OCI-LY3 (cell line): Measurements from ENCODE around the gene BRD4.

Experiments
- H2AFZ ChIP-seq: fragments of 200-600, 300-600 bp; shearing (Covaris generic); 2 replicates; pipeline ENCODE4 v1.6.0; 2014; ENCODE audit warnings: antibody characterized with exemption, low read depth, low read length
- H3K27ac ChIP-seq: fragments of 200-600, 300-600 bp; sonication (generic); 2 replicates; pipeline ENCODE4 v1.5.1; 2014; ENCODE audit warnings: mild to moderate bottlenecking, low read length, moderate library complexity, mixed read lengths
- H3K27me3 ChIP-seq: fragments of 200-600, 300-600 bp; sonication (generic); 2 replicates; pipeline ENCODE4 v1.6.1; 2014; ENCODE audit warnings: low read depth, low read length, mixed read lengths
- H3K36me3 ChIP-seq: fragments of 200-600, 300-600 bp; sonication (generic); replicated peaks from 2 replicates; pipeline ENCODE3; 2014; ENCODE audit warnings: low read depth, low read length, mixed read lengths
- H3K4me1 ChIP-seq: fragments of 300-600, 200-600 bp; sonication (generic); 2 replicates; pipeline ENCODE4 v1.6.1; 2014; ENCODE audit warnings: low read length, mixed read lengths
- H3K4me2 ChIP-seq: fragments of 200-600, 300-600 bp; sonication (generic); 2 replicates; pipeline ENCODE4 v1.6.1; 2014; ENCODE audit warnings: low read length, mixed read lengths
- H3K4me3 ChIP-seq: fragments of 300-600, 200-600 bp; sonication (generic); 2 replicates; pipeline ENCODE4 v1.5.1; 2014; ENCODE audit warnings: antibody characterized with exemption, mild to moderate bottlenecking, low read length, moderate library complexity
- H3K79me2 ChIP-seq: fragments of 300-600, 200-600 bp; shearing (Covaris generic); 2 replicates; pipeline ENCODE4 v1.6.1; 2014; ENCODE audit warnings: mild to moderate bottlenecking, low read length, mixed read lengths
- H3K9ac ChIP-seq: fragments of 300-600, 200-600 bp; shearing (Covaris generic); 2 replicates; pipeline ENCODE4 v1.6.0; 2014; ENCODE audit warnings: mild to moderate bottlenecking, low read length, moderate library complexity
- H3K9me3 ChIP-seq: fragments of 200-600, 300-600 bp; shearing (Covaris generic); 2 replicates; pipeline ENCODE4 v1.6.1; 2014; ENCODE audit warnings: low read length, mixed read lengths; ENCODE audit not compliant: insufficient read depth
- H4K20me1 ChIP-seq: fragments of 200-600, 300-600 bp; sonication (generic); 2 replicates; pipeline ENCODE4 v1.6.1; 2016; ENCODE audit warnings: low read length, mixed read lengths; ENCODE audit not compliant: insufficient read depth
- CTCF ChIP-seq: fragments of 200-600, 300-600 bp; sonication (generic); IDR thresholded peaks from 2 replicates; pipeline ENCODE4 v1.5.1; 2014; ENCODE audit warnings: antibody characterized with exemption, low read length, low read depth
- EZH2phosphoT487 ChIP-seq: fragments of 200-600 bp; shearing (Covaris generic); IDR thresholded peaks from 2 replicates; pipeline ENCODE4 v1.6.1; 2018; ENCODE audit warnings: antibody characterized with exemption, mixed run types, low read depth

Gene BRD4

GRCh38 chr19:15253513-15253912 is 78.8 kb downstream of the BRD4 start:
- no peaks in the 10 kb centered on the region for H3K9me3 ChIP-seq
- H4K20me1 ChIP-seq = peaks cover 51% of the 10 kb centered on the region
- H3K27ac ChIP-seq = no peak overlapping the region
- no peak overlapping the region for H3K4me2 ChIP-seq
- no peak overlapping the region for H3K9ac ChIP-seq
- no peak overlapping the region for H3K4me3 ChIP-seq
- TF ChIP-seq EZH2phosphoT487 (no peak), CTCF (no peak)
- no peak overlapping the region for H2AFZ ChIP-seq
- H3K4me1 ChIP-seq = peaks cover 8% of the 10 kb centered on the region
- peaks cover 79% of the 10 kb centered on the region for H3K36me3 ChIP-seq
- no peaks in the 10 kb centered on the region for H3K27me3 ChIP-seq
- H3K79me2 ChIP-seq = peaks cover 54% of the 10 kb centered on the region

- H3K9me3 ChIP-seq = no peaks in the 10 kb centered on the region
- peaks cover 54% of the 10 kb centered on the region for H3K79me2 ChIP-seq
- TF ChIP-seq CTCF (no peak), EZH2phosphoT487 (no peak)
- H3K27me3 ChIP-seq = no peaks in the 10 kb centered on the region
- peaks cover 77% of the 10 kb centered on the region for H3K36me3 ChIP-seq
- peaks cover 47% of the 10 kb centered on the region for H4K20me1 ChIP-seq
- no peak overlapping the region for H3K9ac ChIP-seq
- H3K4me1 ChIP-seq = peaks cover 12% of the 10 kb centered on the region
- no peak overlapping the region for H3K4me3 ChIP-seq
- no peak overlapping the region for H2AFZ ChIP-seq
- H3K4me2 ChIP-seq = no peak overlapping the region
- no peak overlapping the region for H3K27ac ChIP-seq
These were observed 79.3 kb downstream of the BRD4 start for GRCh38 chr19:15253061-15253460.

GRCh38 chr19:15252398-15253018 is 79.8 kb downstream of the BRD4 start:
- TF ChIP-seq EZH2phosphoT487 = no peak
- peak; percentile 48 for TF ChIP-seq CTCF
- Histone ChIP-seq H3K4me1 (peaks cover 18% of the 10 kb centered on the region), H3K79me2 (peaks cover 49% of the 10 kb centered on the region), H3K27ac (no peak overlapping the region), H4K20me1 (peaks cover 45% of the 10 kb centered on the region), H3K27me3 (no peaks in the 10 kb centered on the region), H3K9me3 (no peaks in the 10 kb centered on the region), H3K4me2 (no peak overlapping the region), H3K4me3 (no peak overlapping the region), H2AFZ (no peak overlapping the region), H3K36me3 (peaks cover 72% of the 10 kb centered on the region), H3K9ac (no peak overlapping the region)

GRCh38 chr19:15251749-15252397 is 80.5 kb downstream of the BRD4 start:
- H3K36me3 ChIP-seq = peaks cover 72% of the 10 kb centered on the region
- no peaks in the 10 kb centered on the region for H3K9me3 ChIP-seq
- H3K4me2 ChIP-seq = no peak overlapping the region
- peaks cover 24% of the 10 kb centered on the region for H3K4me1 ChIP-seq
- H3K27ac ChIP-seq = no peak overlapping the region
- TF ChIP-seq EZH2phosphoT487 (no peak), CTCF (no peak)
- H3K79me2 ChIP-seq = peaks cover 49% of the 10 kb centered on the region
- no peak overlapping the region for H3K4me3 ChIP-seq
- no peak overlapping the region for H2AFZ ChIP-seq
- H4K20me1 ChIP-seq = peaks cover 42% of the 10 kb centered on the region
- no peaks in the 10 kb centered on the region for H3K27me3 ChIP-seq
- H3K9ac ChIP-seq = no peak overlapping the region
